ENCODE results near the gene PTPRU. TPM values are rescaled to one million over a fixed set of nuclear protein-coding genes. Genes with fewer than 3 reads are reported as not detected.

Gene PTPRU
- total and polyA plus RNA-seq, 2 of the 8 experiments (the other 6 are each of a cell fraction or from before 2014, with no cell fraction given) = 33.8 to 41.8 TPM

GRCh38 chr1:29327223-29327935 lies 91.1 kb downstream of the PTPRU start:
- Histone ChIP-seq H3K36me3 (ENCODE audit: control insufficient read depth in 2 of 4, insufficient read depth in 4 of 4, low read length in 3 of 4) (no peaks in the 10 kb centered on the region; a peak in 2 of 8 replicates), H3K9me3 (ENCODE audit: insufficient read depth in 2 of 2, low read depth in 1 of 2, low read length in 1 of 2) (no peaks in the 10 kb centered on the region), H3K4ac (replicated peaks; ENCODE audit: insufficient read length, low read depth, low read length) (no peak overlapping the region), H3K23me2 (ENCODE audit: low read depth, low read length) (peaks cover 1% of the 10 kb centered on the region; the same call in 1 of the 2 replicates), H3K23ac (ENCODE audit: insufficient read length) (no peak overlapping the region), H3K4me3 (ENCODE audit: extremely low read depth in 1 of 4, insufficient read depth in 2 of 4, low read depth in 3 of 4, low read length in 4 of 4) (no peak overlapping the region), H3K9ac (replicated peaks in 1 of 4; ENCODE audit: extremely low read depth in 1 of 4, low read depth in 3 of 4, low read length in 3 of 4) (no peak overlapping the region), H4K8ac (ENCODE audit: extremely low read depth, insufficient read depth, low read length) (no peak overlapping the region), H2BK12ac (ENCODE audit: low read depth, low read length) (no peak overlapping the region), H2AFZ (ENCODE audit: low read length) (no peak overlapping the region), H3K79me2 (ENCODE audit: control insufficient read depth in 1 of 2, insufficient read depth in 2 of 2, low read length in 2 of 2) (no peaks in the 10 kb centered on the region), H4K20me1 (replicated peaks in 1 of 2; ENCODE audit: control insufficient read depth in 1 of 2, insufficient read depth in 2 of 2, low read length in 2 of 2) (no peaks in the 10 kb centered on the region), H3K4me2 (ENCODE audit: insufficient read depth in 1 of 2, low read depth in 2 of 2, low read length in 2 of 2) (no peak overlapping the region), H3K56ac (replicated peaks; ENCODE audit: insufficient read length, low read depth, low read length) (no peak overlapping the region), H3K27ac (ENCODE audit: low read depth, low read length) (no peak overlapping the region), H2BK20ac (ENCODE audit: low read length) (no peak overlapping the region), H2BK5ac (ENCODE audit: low read depth, low read length) (no peak overlapping the region), H2BK15ac (ENCODE audit: low read length) (no peak overlapping the region), H3K79me1 (ENCODE audit: low read depth, low read length) (no peaks in the 10 kb centered on the region), H2AK5ac (ENCODE audit: low read depth, low read length) (no peak overlapping the region), H3K14ac (ENCODE audit: insufficient read length) (no peak overlapping the region), H3K27me3 (replicated peaks in 1 of 4; ENCODE audit: control insufficient read depth in 3 of 4, extremely low read depth in 1 of 4, insufficient read depth in 3 of 4, low read length in 3 of 4) (no peaks in the 10 kb centered on the region), H3K4me1 (replicated peaks in 1 of 4; ENCODE audit: control insufficient read depth in 3 of 4, insufficient read depth in 4 of 4, low read length in 3 of 4) (peaks cover 5 to 14% (median 11%) of the 10 kb centered on the region in 4 experiments), H3K18ac (ENCODE audit: extremely low read depth, low read length) (no peak overlapping the region), H4K5ac (ENCODE audit: insufficient read length, low read depth, low read length) (no peak overlapping the region), H2BK120ac (replicated peaks; ENCODE audit: low read depth, low read length) (no peak overlapping the region), H4K91ac (replicated peaks; ENCODE audit: insufficient read length, low read length) (no peak overlapping the region)
- DNase-seq (ENCODE audit: low read depth in 1 of 2, low spot score in 2 of 2) = no peak
- POLR2A ChIA-PET (ENCODE audit: partially characterized antibody) = interaction anchor here (1.5 kb wide), 1 partner anchor 83 kb away, joined by 3 read pairs; no protein-coding TSS in a partner anchor
- CTCF ChIA-PET (ENCODE audit: partially characterized antibody) = interaction anchor here (0.6 to 8.4 kb wide), 6 partner anchors 14 to 88 kb away, joined by 3 to 113 read pairs (median 4); no protein-coding TSS in a partner anchor
- no peak for FAIRE-seq
- WGBS, 2 experiments (ENCODE audit: extremely low coverage in 1 of 2, insufficient coverage in 1 of 2, insufficient read length in 1 of 2, insufficient replicate concordance in 2 of 2, low coverage in 1 of 2, low lambda C conversion rate in 2 of 2, missing lambda C conversion rate in 1 of 2) = 95% methylated on average over 8 of the region's 9 CpGs; no CpG with 5 or more reads in 1 of the 2 experiments
- TF ChIP-seq TAF7 (optimal IDR thresholded peaks at IDR 0.05; ENCODE audit: borderline replicate concordance, low read depth, low read length) = no peak
- no peak for TF ChIP-seq HDAC2 (IDR thresholded peaks at IDR 0.05; ENCODE audit: borderline replicate concordance in 1 of 2, low read depth in 2 of 2, low read length in 2 of 2)
- TF ChIP-seq SUZ12 (IDR thresholded peaks at IDR 0.05; ENCODE audit: low read length) = no peak
- TF ChIP-seq SIRT6 (IDR thresholded peaks at IDR 0.05; ENCODE audit: low read length) = no peak
- no peak for TF ChIP-seq GABPA (IDR thresholded peaks at IDR 0.05; ENCODE audit: borderline replicate concordance, insufficient read depth, low read length)
- TF ChIP-seq USF2 (IDR thresholded peaks at IDR 0.05; ENCODE audit: low read length) = no peak
- no peak for TF ChIP-seq EP300 (IDR thresholded peaks at IDR 0.05; ENCODE audit: borderline replicate concordance in 1 of 2, low read depth in 2 of 2, low read length in 2 of 2)
- TF ChIP-seq SIX5 (IDR thresholded peaks at IDR 0.05; ENCODE audit: low read depth, low read length) = no peak
- no peak for TF ChIP-seq POLR2A (IDR thresholded peaks at IDR 0.05; ENCODE audit: control extremely low read depth in 1 of 2, low read depth in 2 of 2, low read length in 2 of 2)
- TF ChIP-seq CTBP2 (IDR thresholded peaks at IDR 0.05; ENCODE audit: borderline replicate concordance, insufficient read depth, insufficient read length, low read length) = no peak
- TF ChIP-seq POU5F1 (IDR thresholded peaks at IDR 0.05; ENCODE audit: low read depth, low read length) = no peak

All from H1 (cell line).